ENCODE results near the gene GLB1L3.

Gene GLB1L3

DNA sequence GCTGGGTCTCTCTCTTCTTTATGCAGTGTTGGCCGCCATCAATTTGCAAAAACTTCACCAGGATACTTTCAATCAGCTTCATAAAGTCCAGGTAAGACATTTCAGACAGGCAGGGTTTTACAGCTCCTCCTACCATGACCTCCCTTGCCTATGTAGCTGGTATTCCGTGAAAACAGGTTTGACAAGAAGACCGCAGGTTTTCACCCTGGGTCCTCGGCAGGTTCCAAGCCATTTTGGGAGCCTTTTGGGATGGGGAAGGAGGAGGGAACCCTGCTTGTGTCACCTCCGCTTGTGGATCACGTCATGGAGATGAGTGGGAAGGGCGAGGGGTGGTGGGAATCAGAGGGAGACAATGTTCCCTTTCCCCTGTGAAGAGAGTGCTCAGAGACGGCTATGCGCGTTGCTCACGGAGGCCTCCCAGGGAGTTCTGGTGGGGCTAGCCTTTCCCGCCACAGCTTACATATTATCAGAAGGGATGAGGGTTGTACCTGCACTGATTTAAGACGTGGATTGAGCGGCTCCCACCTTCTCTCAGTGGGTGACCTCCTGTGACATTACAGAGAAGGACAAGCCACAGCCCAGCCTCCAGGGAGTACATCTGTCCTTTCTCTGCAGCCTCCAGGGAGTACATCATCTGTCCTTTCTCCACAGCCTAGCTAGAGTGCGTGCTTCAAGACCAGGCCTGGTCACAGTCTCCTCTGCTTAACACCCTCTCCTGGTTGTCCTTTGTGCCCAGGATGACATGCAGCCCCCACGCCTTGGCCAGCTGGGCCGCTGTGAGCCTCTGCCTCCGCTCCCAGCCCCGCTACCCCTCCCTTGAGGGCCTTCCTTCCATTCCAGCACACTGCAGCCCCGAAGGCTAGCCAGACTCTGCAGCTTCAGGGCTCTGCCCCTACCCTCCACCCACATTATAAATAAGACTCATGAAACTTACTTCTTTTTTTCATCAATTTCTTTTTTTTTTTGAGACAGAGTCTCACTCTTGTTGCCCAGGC lies 17.2 kb downstream of the GLB1L3 start:
- H3K4me3 ChIP-seq (replicated peaks; ENCODE audit: low read depth, low read length): no peak overlapping the region
- no peaks in the 10 kb centered on the region for H3K36me3 ChIP-seq (ENCODE audit: control insufficient read depth, insufficient read depth, low read length)
- no peaks in the 10 kb centered on the region; the same call in none of the 2 replicates for H3K27me3 ChIP-seq (replicated peaks; ENCODE audit: control insufficient read depth, insufficient read depth, low read length)
- no peak for DNase-seq (ENCODE audit: extremely low read depth, insufficient read length)
- TF ChIP-seq, protein P1, sequence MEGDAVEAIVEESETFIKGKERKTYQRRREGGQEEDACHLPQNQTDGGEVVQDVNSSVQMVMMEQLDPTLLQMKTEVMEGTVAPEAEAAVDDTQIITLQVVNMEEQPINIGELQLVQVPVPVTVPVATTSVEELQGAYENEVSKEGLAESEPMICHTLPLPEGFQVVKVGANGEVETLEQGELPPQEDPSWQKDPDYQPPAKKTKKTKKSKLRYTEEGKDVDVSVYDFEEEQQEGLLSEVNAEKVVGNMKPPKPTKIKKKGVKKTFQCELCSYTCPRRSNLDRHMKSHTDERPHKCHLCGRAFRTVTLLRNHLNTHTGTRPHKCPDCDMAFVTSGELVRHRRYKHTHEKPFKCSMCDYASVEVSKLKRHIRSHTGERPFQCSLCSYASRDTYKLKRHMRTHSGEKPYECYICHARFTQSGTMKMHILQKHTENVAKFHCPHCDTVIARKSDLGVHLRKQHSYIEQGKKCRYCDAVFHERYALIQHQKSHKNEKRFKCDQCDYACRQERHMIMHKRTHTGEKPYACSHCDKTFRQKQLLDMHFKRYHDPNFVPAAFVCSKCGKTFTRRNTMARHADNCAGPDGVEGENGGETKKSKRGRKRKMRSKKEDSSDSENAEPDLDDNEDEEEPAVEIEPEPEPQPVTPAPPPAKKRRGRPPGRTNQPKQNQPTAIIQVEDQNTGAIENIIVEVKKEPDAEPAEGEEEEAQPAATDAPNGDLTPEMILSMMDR (IDR thresholded peaks at IDR 0.05; ENCODE audit: insufficient read depth, low read length, poor library complexity, severe bottlenecking): no peak

DNA sequence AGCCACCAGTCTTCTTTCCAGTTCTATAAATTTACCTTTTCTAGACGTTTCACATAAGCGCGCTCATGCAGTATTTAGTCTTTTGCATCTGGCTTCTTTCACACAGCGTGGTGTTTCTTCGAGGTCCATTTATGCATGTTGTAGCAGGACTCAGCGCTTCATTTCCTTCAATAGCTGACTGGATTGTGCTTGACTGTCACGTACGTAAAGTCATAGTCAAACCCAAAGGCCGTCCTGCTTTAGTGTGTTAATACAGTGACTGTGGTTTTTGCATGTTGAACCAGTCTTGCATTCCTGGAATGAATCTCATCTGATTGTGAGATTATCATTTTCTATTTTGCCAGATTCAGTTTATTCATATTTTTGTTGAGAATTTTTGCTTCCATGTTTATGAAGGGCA lies 18.5 kb downstream of the GLB1L3 start:
- DNase-seq (ENCODE audit: extremely low read depth, insufficient read length): no peak
- TF ChIP-seq, protein P1 (IDR thresholded peaks at IDR 0.05; ENCODE audit: insufficient read depth, low read length, poor library complexity, severe bottlenecking): no peak
- Histone ChIP-seq H3K27me3 (replicated peaks; ENCODE audit: control insufficient read depth, insufficient read depth, low read length) (no peaks in the 10 kb centered on the region; the same call in none of the 2 replicates), H3K4me3 (replicated peaks; ENCODE audit: low read depth, low read length) (no peak overlapping the region), H3K36me3 (ENCODE audit: control insufficient read depth, insufficient read depth, low read length) (no peaks in the 10 kb centered on the region)

DNA sequence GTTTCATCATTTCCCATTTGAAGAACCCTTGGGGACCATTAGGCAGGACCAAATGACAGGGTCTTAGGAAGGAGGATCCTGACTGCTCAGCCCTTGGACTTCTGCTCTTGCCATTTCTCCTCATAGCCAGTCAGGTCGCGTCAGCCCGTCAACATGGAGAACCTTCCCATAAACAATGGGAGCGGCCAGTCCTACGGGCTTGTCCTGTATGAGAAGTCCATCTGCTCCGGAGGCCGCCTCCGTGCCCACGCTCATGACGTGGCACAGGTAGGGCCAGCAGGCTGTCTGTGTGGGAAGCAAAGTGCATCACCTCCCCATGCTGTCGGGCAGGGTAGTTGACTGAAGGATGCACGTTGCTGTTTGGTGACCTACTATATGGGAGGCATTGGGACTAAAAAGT lies 36.0 kb downstream of the GLB1L3 start:
- H3K36me3 ChIP-seq (ENCODE audit: control insufficient read depth, insufficient read depth, low read length): no peaks in the 10 kb centered on the region
- no peak overlapping the region for H3K4me3 ChIP-seq (replicated peaks; ENCODE audit: low read depth, low read length)
- no peak for DNase-seq (ENCODE audit: extremely low read depth, insufficient read length)
- H3K27me3 ChIP-seq (replicated peaks; ENCODE audit: control insufficient read depth, insufficient read depth, low read length): no peaks in the 10 kb centered on the region
- TF ChIP-seq, protein P1 (IDR thresholded peaks at IDR 0.05; ENCODE audit: insufficient read depth, low read length, poor library complexity, severe bottlenecking): no peak

DNA sequence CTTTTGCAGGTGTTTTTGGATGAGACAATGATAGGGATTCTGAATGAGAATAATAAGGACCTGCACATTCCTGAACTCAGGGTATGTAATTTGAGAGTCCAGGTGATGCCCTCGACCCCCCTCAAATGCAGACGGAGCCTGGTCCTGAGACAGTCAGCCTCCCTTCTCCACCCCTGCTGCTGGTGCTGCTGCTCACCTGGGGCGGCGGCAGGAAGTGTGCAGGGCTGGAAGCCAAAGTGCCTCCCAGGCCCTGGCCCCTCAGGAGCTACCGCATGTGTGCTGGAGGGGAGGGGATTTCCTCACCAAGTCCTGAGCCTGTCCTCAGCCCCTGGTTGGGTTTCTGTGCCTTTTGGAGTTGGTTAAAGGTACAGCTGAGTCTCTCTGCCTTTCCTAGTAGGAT lies 36.6 kb downstream of the GLB1L3 start:
- TF ChIP-seq, protein P1 (IDR thresholded peaks at IDR 0.05; ENCODE audit: insufficient read depth, low read length, poor library complexity, severe bottlenecking): no peak
- DNase-seq (ENCODE audit: extremely low read depth, insufficient read length): no peak
- Histone ChIP-seq H3K27me3 (replicated peaks; ENCODE audit: control insufficient read depth, insufficient read depth, low read length) (no peaks in the 10 kb centered on the region), H3K4me3 (replicated peaks; ENCODE audit: low read depth, low read length) (no peak overlapping the region), H3K36me3 (ENCODE audit: control insufficient read depth, insufficient read depth, low read length) (no peaks in the 10 kb centered on the region)

DNA sequence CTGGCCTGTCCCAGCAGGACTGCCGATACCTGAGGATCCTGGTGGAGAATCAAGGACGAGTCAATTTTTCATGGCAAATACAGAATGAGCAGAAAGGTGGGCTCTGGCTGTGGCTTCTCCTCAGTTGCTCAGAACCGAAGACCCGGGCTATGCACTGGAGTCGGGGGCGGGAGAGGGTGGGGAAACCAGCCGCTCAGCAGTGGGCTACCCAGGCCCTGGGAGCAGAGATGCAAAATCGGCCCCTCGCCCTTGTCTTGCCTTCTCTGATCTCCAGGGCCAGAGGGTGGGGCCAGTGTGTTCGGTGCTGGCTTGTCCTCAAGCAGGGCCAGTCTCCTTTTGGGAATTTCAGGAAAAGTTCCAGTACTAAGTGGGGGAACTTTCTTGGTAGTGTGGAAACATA lies 37.2 kb downstream of the GLB1L3 start:
- Histone ChIP-seq H3K4me3 (replicated peaks; ENCODE audit: low read depth, low read length) (no peak overlapping the region), H3K27me3 (replicated peaks; ENCODE audit: control insufficient read depth, insufficient read depth, low read length) (no peaks in the 10 kb centered on the region), H3K36me3 (ENCODE audit: control insufficient read depth, insufficient read depth, low read length) (no peaks in the 10 kb centered on the region)
- TF ChIP-seq, protein P1 (IDR thresholded peaks at IDR 0.05; ENCODE audit: insufficient read depth, low read length, poor library complexity, severe bottlenecking): no peak
- no peak for DNase-seq (ENCODE audit: extremely low read depth, insufficient read length)

Measured in GM06990 (cell line).